ENCODE results near the gene WNT3. TPM values are rescaled to one million over a fixed set of nuclear protein-coding genes. Genes with fewer than 3 reads are reported as not detected.

Gene WNT3
- total RNA-seq, 4 donors from 2014 or later, result 0.49 to 3.5 (median 2.2) TPM

- peaks cover 0 to 23% (median 0%) of the 10 kb centered on the region in 4 donors for H3K27me3 ChIP-seq
- H3K27ac ChIP-seq, result no peak overlapping the region
- 82 to 95% methylated on average over 6 of the region's 8 CpGs for WGBS, 2 donors
- TF ChIP-seq CTCF (IDR thresholded peaks at IDR 0.05) (no peak), POLR2A (IDR thresholded peaks at IDR 0.05) (no peak)
- intact Hi-C loops (cut with DNase I), result no loop called here
- H3K4me3 ChIP-seq, result no peak overlapping the region
- no peaks in the 10 kb centered on the region for H3K9me3 ChIP-seq
- no peaks in the 10 kb centered on the region for H3K36me3 ChIP-seq
- H3K4me1 ChIP-seq, result peaks cover 0 to 20% (median 11%) of the 10 kb centered on the region in 3 donors
- no peak for DNase-seq
These were observed 9.4 kb downstream of the WNT3 start for GRCh38 chr17:46809110-46809571.

- no peak for DNase-seq
- WGBS, 2 donors, result 91 to 92% methylated on average over 6 of the region's 6 CpGs
- H3K9me3 ChIP-seq, result no peaks in the 10 kb centered on the region
- H3K27ac ChIP-seq, result no peak overlapping the region
- no peaks in the 10 kb centered on the region for H3K4me1 ChIP-seq
- no peaks in the 10 kb centered on the region for H3K36me3 ChIP-seq
- TF ChIP-seq POLR2A (IDR thresholded peaks at IDR 0.05) (no peak), CTCF (IDR thresholded peaks at IDR 0.05) (no peak)
- intact Hi-C loops (cut with DNase I), result no loop called here
- no peak overlapping the region for H3K4me3 ChIP-seq
- no peaks in the 10 kb centered on the region for H3K27me3 ChIP-seq
These were observed 12.7 kb downstream of the WNT3 start for GRCh38 chr17:46805771-46806170.

DNA sequence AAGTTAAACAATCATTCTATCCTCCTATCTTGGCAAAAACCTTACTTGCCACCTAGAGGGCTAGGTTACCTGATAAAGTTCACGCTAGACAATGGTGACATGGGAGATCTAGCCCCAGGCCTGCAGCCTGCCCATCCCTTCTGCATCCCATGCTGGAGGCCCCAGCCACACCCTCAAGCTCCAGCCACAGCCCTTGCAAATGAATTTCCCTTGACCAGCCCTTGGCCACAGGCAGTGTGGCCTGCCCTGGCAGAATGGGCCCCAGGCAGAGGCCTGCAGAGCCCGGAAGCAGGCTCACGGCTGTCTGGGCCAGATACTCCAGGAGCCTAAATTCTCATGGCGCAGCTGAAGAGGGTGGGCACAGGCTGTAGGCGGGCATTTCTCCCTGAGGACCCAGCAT is 14.9 kb downstream of the WNT3 start:
- WGBS, 2 donors, result 86 to 90% methylated on average over 3 to 5 of the region's 5 CpGs
- Histone ChIP-seq H3K36me3 (no peaks in the 10 kb centered on the region), H3K27ac (no peak overlapping the region), H3K27me3 (no peaks in the 10 kb centered on the region), H3K4me3 (no peak overlapping the region), H3K9me3 (no peaks in the 10 kb centered on the region), H3K4me1 (no peaks in the 10 kb centered on the region)
- TF ChIP-seq POLR2A (IDR thresholded peaks at IDR 0.05), result no peak
- TF ChIP-seq CTCF (IDR thresholded peaks at IDR 0.05), result no peak
- DNase-seq, result no peak
- intact Hi-C loops (cut with DNase I), result no loop called here

DNA sequence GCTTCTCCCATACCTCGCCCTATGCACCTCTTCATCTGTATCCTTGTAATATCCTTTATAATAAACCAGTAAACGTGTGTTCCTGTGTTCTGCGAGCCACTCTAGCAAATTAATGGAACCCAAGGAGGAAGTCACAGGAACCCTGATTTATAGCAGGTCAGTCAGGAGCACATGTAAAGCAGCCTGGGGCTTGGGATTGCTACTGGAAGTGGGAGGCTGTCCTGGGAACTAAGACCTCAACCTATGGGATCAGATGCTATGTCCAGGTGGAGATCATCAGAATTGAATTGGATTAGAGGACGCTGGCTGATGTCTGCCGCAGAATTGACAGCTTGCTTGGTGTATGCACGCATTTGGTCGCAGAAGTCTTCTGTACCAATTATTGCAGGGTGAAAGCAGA is 15.7 kb downstream of the WNT3 start:
- Histone ChIP-seq H3K4me1 (no peaks in the 10 kb centered on the region), H3K4me3 (no peak overlapping the region), H3K27ac (no peak overlapping the region), H3K27me3 (no peaks in the 10 kb centered on the region), H3K9me3 (no peaks in the 10 kb centered on the region), H3K36me3 (no peaks in the 10 kb centered on the region)
- TF ChIP-seq CTCF (IDR thresholded peaks at IDR 0.05) (no peak), POLR2A (IDR thresholded peaks at IDR 0.05) (no peak)
- DNase-seq, result no peak
- WGBS, 2 donors, result 64 to 74% methylated on average over 6 to 7 of the region's 7 CpGs
- intact Hi-C loops (cut with DNase I), result no loop called here

DNA sequence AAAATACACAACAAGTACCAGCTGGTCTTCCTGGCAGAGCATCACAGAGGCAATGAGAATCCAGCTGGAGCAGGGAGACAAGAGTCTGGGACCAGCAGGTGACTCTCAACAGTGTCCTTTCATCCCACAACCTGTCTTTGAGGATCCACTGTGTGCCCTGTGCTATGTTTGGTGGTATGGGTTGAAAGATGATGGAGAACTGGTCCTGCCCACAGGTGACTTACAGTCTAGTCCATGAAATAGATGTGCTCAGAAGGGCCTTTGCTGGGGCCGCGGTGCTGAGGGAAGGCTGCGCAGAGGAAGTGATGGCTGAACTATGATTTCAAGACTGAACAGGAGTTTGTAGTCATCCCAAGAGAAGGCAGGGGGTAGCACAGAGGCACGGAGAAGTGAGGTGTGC is 17.9 kb downstream of the WNT3 start:
- Histone ChIP-seq H3K27ac (no peak overlapping the region), H3K4me3 (no peak overlapping the region), H3K36me3 (no peaks in the 10 kb centered on the region), H3K4me1 (no peaks in the 10 kb centered on the region), H3K27me3 (peaks cover 0 to 10% (median 0%) of the 10 kb centered on the region in 4 donors), H3K9me3 (no peaks in the 10 kb centered on the region)
- no peak for DNase-seq
- intact Hi-C loops (cut with DNase I), result no loop called here
- no peak for TF ChIP-seq CTCF (IDR thresholded peaks at IDR 0.05)
- TF ChIP-seq POLR2A (IDR thresholded peaks at IDR 0.05), result no peak
- WGBS, 2 donors, result 89 to 91% methylated on average over 1 to 2 of the region's 4 CpGs

All from esophagus squamous epithelium (tissue), 5 donors.